HG03025 (cell line): ENCODE results near the gene SPINT4.
"Not testable (repeated sequence)": the region's sequence is repeated elsewhere in the genome, so short reads cannot be mapped to it uniquely, and the experiment has no call there.

ENCODE experiments used
- ATAC-seq: cut with Tn5 transposase; IDR thresholded peaks from one replicate; pipeline ENCODE4 v1.9.1; 2021; ENCODE audit warnings: mild to moderate bottlenecking, moderate library complexity; ENCODE audit not compliant: unreplicated experiment, low FRiP score

SPINT4 gene

DNA sequence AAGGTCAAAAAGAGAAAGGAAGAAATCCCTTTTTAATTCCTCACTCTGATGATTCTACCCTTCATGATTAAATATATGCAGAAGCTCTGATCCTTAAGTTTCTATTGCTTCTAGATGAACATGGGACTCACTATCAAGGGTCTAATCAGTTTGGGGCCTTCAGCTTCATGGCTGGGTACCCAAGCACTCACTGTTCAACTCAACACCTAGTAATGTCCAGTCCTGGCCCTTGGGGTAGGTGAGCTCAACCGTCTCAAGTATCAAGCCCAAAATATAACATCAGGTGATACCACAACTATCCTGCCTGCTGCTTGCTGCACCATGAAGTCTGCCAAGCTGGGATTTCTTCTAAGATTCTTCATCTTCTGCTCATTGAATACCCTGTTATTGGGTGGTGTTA is at the start of gene SPINT4:
Gene SPINT4, plus strand, starts transcription at position 301 of the 400 bp plus-strand sequence. Its CDS starts 21 bp downstream, at position 322.
- ATAC-seq: no peak

DNA sequence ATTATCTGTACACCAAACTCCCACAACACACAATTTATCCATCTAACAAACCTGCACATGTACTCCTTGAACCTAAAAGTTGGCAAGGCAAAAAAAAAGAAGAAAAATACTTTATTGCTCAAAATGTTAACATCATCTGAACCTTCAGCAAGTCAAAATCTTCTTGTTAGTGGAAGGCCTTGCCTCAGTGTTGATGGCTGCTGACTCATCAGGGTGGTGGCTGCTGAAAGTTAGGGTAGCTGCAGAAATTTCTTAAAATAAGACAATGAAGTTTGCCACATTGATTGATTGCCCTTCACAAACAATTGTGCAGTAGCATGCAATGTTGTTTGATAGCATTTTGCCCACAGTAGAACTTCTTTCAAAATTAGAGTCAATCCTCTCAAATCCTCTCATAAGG is 49.4 kb upstream of the SPINT4 start:
- ATAC-seq: no peak

DNA sequence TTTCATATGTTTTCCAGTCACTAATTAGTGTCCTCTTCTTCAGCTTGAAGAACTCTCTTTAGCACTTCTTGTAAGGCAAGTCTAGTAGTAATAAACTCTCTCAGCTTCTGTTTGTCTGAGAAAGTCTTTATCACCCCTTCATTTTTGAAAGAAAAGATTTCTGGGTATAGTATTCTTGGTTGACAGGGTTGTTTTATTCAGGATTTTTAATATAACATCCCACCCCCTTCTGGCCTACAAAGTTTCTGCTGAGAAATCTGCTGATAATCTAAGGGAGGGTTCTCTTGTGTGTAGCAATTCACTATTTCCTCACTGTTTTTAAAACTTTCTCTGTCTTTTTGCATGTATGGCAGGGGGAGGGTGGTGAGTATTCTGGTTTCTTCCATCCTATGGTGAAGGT is 42.5 kb upstream of the SPINT4 start:
- ATAC-seq: no peak

DNA sequence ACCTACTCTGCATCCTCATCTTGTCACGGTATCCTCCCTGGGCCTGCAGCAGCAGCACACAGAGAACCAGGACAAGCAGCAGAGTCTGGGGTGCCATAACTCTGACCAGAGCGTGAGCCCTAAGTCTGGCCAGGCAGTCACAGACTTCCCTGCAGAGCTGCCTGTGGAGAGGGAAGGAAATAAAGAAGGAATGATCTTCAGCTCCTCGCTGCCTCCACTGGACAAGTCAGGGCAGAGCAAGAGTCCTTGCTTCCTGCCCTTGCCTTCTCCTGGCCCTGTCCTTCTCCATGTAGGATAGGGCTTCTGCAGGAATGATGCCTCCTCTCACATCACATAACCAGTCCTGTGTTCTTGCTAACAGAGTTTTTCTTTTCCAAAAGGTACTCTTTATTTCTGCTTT is 36.3 kb upstream of the SPINT4 start:
- no peak for ATAC-seq

DNA sequence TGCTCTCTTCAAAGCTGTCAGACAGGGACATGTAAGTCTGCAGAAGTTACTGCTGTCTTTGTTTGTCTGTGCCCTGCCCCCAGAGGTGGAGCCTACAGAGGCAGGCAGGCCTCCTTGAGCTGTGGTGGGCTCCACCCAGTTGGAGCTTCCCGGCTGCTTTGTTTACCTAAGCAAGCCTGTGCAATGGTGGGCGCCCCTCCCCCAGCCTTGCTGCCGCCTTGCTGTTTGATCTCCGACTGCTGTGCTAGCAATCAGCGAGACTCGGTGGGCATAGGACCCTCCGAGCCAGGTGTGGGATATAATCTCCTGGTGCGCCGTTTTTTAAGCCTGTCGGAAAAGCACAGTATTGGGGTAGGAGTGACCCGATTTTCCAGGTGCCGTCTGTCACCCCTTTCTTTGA is 28.8 kb upstream of the SPINT4 start:
- not testable (repeated sequence) for ATAC-seq

DNA sequence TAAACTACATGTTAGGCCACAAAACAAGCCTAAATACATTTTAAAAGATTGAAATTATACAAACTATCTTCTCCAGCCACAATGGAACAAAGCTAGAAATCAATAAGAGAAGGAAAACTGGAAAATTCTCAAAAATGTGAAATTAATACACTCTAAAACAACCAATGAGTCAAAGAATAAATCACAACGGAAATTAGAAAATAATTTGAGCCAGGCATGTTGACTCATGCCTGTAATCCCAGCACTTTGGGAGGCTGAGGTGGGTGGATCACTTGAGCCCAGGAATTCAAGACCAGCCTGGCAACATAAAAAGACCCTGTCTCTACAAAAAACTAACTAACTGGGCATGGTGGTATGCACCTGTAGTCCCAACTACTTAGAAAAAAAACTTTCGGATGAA is 26.7 kb upstream of the SPINT4 start:
- ATAC-seq: no peak

DNA sequence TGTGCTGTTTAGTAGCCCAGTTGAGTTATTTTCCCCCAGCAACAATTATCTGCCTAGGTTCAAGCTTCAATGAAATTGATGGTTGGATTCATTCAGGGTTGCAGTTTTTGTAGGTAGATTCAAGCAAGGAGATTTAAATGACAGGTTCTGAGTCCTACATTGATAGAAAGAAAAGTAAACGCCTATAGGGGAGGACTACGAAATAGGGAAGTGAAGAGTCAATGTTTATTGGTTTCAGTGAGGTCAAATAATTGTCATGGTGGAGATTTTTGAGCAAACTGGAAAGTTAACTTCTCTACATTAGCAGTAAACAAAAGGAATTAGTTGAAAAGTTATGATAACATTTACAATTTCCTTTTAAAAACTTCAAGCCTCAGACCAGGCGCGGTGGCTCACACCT is 21.0 kb upstream of the SPINT4 start:
- no peak for ATAC-seq

DNA sequence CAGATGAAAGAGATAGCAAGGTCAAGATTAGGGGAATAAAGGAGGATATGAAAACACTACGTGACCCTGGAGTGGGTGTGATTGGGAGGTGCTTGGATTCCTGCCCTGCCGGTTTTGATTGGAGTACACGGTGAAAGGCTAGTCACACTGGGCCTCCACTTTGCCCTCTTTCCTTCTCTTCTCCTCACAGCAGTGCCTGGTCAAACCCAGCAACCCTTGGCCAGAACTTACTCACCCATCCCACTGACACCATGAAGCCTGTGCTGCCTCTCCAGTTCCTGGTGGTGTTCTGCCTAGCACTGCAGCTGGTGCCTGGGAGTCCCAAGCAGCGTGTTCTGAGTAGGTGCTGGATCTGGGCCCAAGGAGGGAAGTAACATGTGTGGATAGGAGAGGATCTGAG is 20.3 kb upstream of the SPINT4 start, which contains the start of gene WFDC13:
Gene WFDC13, plus strand, starts transcription at position 166 of the 400 bp plus-strand sequence. Its CDS starts 86 bp downstream, at position 252.
- ATAC-seq: no peak

DNA sequence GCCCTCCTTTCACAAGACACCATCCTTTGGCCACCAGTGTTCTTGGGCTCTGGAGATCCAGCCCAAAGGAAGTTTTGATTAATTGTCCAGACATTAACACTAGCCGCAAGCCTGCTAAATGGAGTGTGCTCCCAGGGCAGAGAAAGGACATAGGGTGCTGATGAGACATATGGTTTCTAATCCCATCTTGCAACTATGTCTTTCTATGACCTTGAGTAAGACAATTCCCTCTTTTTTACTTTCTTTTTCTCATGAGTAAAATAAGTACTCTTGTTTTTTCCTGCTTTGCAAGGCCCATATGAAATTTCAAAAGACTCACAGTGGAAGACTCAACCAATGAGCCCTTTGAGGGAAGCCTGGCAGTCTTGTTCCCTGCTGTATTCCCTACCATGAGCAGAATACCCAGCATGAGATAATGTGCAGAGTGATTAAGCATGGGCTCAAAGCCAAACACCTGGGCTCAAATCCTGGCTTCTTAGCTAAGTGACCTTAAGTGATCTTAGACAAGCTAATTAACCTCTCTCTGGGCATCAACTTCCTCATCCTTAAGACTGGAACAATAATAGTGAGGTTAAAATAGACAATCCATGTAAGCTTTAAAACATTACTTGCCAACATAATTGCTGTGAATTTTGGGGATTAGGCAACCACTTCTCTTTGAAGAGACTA is 17.0 kb upstream of the SPINT4 start, which contains the start of gene WFDC10B:
Gene WFDC10B, minus strand, starts transcription at position 51 of the 669 bp plus-strand sequence. CDS start 19,027 bp downstream, outside the sequence.
- no peak for ATAC-seq

DNA sequence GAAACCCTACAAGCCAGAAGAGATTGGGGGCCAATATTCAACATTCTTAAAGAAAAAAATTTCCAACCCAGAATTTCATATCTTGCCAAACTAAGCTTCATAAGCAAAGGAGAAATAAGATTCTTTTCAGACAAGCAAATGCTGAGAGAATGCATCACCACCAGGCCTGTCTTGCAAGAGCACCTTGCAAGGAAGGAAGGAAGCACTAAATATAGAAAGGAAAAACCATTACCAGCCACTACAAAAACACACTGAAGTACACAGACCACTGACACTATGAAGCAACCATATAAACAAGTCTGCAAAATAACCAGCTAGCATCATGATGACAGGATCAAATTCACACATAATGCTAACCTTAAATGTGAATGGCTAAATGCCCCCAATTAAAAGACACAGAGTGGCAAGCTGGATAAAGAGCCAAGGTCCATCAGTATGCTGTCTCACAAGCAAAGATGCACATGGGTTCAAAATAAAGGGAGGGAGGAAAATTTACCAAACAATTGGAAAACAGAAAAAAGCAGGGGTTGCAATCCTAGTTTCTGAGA is 5.9 kb upstream of the SPINT4 start:
- not testable (repeated sequence) for ATAC-seq

DNA sequence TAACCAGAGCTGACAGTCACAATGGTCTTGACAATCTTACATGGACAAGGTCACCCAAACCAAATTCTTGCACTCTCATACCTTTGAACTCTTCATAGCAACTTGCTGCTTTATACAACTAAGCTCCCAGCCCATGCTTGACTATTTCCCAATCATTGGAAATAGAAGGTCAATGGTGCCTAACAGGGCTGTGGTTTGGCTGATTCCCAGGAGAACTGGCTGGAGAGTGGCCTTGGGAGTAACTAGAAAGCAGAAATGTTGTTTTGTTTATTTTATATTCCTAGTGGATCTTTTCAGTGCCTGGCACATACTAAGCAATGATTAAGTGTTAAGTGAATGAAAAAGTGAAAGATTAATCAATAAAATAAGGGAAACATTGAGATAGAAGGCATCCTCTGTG is 3.0 kb downstream of the SPINT4 start:
- no peak for ATAC-seq

DNA sequence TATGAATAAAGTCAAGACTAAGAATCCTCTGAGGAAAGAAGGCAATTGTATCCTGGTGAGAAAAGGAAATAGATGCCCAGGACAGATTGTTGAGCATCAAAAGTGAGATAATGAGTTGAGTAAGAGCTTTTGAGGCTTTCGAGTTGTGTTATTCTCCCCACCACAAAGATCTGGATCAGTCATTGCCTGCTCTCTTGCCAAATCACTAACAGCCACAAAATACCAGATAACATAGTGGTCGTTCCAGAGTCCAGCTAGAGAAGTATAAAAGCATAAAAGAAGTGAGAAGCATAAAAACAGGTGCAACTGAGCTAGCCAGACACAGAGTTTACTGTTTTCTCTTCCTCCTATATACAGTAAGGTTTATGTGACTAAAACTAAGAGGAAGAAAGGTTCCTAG is 4.9 kb downstream of the SPINT4 start:
- no peak for ATAC-seq

DNA sequence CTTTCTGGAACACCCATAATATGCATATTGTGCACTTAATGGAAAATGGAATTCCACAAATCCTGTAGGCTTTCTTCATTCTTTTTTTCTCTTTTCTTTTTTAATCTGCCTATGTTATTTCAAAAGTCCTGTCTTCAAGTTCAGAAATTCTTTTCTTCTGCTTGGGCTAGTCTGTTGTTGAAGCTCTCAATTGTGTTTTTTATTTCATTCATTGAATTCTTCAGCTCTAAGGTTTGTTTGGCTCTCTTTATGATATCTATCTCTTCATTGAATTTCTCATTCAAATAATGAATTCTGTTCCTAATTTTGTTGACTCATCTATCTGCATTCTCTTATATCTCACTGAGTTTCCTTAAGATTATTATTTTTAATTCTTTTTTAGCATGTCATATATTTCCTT is 10.1 kb downstream of the SPINT4 start:
- ATAC-seq: no peak

DNA sequence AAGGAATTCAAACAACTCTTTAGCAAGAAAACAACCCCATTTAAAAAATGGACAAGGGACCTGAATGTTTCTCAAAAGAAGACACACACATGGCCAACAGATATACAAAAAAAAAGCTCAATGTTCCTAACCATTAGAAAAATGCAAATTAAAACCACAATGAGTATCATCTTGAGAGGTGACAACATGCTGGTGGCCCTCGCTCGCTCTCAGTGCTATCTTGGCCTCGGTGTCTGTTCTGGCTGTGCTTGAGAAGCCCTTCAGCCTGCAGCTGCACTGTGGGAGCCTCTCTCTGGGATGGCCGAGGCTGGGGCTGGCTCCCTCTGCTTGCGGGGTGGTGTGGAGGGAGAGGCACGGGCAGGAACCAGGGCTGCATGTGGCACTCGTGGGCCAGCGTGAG is 13.4 kb downstream of the SPINT4 start:
- no peak for ATAC-seq

DNA sequence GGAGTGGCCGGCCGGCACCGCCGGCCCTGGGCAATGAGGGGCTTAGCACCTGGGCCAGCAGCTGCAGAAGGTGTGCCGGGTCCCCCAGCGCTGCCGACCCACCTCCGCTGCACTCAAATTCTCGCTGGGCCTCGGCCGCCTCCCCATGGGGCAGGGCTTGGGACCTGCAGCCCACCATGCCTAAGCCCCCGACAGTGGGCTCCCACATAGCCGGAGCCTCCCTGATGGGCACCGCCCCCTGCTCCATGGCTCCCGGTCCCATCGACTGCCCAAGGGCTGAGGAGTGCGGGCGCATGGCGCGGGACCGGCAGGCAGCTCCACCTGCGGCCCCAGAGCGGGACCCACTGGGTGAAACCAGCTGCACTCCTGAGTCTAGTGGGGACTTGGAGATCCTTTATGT is 13.8 kb downstream of the SPINT4 start:
- no peak for ATAC-seq

DNA sequence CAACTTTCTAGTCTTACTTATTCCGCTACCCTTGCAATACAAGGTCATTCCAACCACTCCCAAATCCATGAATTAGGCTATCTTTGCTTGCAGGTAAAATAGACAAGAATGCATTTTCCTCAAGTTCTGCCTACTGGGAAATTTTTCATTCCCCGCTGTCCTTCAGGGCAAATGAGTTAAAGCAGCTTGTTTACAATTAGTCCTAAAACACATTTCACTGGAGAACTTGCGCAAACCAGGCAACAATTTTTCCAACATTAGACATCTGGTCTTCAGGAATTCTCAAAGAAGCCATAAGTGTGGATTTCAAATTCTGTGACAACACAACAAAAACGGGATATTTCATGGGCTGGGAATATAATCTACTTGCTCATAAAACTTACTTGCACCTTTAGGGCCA is 20.4 kb downstream of the SPINT4 start:
- no peak for ATAC-seq

DNA sequence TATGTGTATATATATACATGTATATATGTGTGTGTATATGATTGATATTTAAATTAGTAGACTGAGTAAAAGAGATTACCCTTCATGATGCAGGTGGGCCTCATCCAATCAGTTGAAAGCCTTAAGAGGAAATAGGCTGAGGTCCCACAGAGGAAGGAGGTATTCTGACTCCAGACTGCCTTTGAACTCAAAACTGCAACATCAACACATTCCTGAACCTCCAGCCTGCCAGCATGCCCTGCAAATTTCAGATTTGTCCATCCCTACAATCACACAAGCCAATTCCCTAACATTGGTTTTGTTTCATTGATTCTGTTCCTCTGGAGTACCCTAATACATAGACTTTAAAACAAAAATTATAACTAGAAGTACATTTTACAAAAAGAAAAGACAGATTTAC is 22.9 kb downstream of the SPINT4 start:
- ATAC-seq: no peak

DNA sequence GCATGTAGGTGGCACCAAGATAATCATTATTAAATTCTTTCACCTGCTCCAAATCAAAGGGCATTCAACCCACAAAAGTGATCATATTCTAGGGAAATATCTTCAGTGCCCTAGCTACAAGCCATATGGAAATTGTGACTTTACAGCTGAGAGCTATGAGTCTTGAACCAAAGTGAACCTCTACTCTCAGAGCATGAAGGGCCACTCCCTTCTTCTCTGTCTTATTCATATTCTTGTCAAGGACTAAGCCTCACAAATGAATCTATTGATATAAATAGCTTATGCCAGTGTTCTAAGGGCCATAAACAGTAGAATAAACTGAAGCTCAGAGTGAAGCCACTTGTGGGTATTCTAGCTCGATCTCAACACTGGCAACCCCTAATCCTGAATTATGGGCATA is 29.6 kb downstream of the SPINT4 start:
- no peak for ATAC-seq

DNA sequence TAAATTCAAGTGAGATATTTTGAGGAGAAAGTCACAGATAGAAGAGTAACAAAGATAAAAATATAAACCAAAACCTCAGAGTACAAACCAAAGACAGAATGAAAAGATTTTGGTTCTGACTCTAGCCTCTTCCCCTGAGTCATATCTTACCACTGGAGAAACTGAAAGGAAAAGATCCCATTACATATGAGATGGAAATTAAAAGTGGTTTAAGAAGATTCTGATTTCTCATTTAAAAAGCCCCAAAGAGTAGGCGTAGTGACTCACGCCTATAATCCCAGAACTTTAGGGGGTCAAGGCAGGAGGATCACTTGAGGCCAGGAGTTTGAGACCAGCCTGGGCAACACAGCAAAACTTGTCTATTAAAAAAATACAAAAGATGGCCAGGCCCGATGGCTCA is 30.6 kb downstream of the SPINT4 start:
- ATAC-seq: no peak

DNA sequence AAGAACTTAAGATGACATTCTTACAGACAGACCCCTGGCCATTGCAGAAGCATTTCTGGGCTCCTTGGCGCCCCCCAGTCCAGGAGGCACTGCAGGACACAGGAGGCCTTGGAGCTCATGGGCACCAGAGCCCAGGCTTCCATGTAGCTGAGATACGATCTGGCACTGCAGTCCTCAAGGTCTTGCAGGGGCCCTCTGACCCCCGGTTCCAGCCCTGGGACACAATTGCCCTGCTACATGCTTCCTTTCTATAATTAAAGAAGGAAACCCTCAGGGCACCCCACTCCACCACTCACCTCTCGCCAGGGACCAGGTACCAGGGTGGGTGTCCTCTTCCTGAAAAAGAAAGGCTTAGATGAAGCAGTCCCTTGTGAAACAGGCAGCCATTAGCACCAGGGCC is 35.9 kb downstream of the SPINT4 start:
- ATAC-seq: no peak

DNA sequence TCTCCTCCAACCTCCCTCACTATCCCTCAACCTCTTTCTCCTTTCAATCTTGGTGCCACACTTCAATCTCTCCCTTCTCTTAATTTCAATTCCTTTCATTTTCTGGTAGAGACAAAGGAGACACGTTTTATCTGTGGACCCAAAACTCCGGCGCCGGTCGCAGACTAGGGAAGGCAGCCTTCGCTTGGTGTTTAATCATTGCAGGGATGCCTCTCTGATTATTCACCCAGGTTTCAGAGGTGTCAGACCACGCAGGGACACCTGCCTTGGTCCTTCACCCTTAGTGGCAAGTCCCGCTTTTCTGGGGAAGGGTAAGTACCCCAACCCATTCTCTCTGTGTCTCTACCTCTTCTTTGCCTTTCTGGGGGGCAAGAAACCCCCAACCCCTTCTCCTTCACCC is 37.8 kb downstream of the SPINT4 start:
- not testable (repeated sequence) for ATAC-seq

DNA sequence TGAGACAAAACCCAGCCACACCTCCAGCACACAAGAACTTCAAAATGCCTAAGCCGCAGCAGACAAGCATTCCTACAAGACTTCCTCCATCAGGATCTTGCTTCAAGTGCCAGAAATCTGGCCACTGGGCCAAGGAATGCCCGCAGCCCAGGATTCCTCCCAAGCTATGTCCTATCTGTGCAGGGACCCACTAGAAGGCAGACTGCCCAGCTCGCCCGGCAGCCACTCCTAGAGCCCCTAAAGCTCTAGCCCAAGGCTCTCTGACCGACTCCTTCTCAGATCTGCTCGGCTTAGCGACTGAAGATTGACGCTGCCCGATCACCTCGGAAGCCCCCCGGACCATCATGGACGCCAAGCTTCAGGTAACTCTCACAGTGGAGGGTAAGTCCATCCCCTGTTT is 39.8 kb downstream of the SPINT4 start:
- not testable (repeated sequence) for ATAC-seq
